Fibroblast of peridontal ligament (primary cell): ENCODE data around the gene CD34.
A peak's percentile ranks its signal among the peaks of the same experiment; 100 is the strongest.

Source experiments
- DNase-seq: peaks from one replicate; pipeline ENCODE4 v3.0.0-alpha.2; 2010; ENCODE audit errors: extremely low read depth

CD34 gene

DNA sequence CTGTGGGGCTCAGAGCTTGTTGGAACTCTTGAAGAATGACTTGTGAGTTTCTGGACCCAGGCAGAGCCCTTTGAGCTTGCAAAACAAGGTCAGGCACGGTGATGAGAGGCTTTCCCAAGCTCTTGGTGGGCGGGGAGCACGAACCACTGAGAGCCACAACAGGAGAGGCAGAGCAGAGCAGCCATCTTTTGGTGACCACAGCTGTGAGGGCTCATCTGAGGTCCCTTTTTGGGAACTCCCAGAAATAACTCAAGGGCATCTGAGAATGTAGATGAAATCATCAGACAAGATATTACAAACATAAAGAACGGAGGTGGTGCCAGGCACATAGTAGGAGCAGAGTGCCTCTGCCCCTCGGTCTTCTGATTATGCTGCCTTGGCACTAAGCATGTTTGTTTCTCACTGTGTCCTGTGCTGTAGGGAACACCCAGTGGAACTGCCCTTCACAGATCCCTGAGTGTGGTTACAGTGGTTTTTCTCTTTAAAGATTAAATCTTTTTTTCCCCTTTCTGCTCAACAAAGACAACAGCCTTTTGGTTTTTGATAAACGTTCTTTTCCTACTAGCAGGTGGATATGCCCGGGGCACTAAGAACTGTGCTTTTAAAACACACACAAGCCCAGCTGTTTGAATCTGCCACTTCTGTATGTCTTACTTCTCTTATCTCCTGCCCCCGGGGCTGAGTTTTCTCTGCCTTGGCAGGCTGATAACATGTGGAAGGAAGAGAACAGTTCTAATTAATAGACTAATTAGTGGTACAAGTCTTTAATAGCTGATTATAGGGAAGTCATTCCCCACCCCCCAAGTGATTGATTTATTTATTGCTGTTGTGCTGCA lies 37.7 kb downstream of the CD34 start:
- DNase-seq: no peak

DNA sequence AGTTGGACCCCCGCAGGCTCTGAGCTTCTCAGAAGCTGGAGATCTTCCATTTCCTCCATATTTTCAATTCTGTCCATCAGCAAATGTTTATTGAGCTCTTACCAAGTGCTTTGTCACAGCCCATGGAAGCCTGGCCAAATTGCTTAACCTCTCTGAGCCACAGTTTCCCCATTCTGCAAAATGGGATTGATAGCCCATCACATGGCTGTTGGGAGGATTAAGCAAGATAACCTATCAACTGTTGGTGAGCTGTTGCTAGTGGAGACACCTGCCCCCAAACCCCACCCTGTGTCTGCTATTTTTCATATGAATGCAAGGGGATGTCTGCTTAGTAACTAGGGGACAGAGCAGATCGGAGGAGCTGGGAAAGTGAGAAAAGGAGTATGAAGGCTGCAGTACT lies 38.3 kb downstream of the CD34 start:
- DNase-seq: no peak

DNA sequence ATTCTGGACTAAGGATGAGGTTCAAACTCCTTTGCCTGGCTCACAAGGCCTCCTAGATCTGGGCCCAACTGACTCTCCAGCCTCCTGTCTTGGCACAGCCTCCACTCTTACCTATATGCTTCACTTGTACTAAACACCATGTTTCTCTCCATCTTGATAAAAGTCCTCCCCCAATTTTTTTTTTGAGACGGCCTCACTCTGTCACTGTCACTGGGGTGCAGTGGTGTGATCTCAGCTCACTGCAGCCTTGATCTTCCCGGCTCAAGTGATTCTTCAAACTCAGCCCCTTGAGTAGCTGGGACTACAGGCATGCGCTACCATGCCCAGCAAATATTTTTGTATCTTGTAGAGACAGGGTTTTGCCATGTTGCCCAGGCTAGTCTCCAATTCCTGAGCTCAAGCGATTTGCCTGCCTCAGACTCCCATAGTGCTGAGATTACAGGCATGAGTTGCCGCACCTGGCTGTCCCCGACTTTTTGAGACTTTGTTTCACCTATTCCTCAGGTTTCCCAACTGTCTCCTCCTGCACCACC lies 39.7 kb downstream of the CD34 start:
- no peak for DNase-seq

DNA sequence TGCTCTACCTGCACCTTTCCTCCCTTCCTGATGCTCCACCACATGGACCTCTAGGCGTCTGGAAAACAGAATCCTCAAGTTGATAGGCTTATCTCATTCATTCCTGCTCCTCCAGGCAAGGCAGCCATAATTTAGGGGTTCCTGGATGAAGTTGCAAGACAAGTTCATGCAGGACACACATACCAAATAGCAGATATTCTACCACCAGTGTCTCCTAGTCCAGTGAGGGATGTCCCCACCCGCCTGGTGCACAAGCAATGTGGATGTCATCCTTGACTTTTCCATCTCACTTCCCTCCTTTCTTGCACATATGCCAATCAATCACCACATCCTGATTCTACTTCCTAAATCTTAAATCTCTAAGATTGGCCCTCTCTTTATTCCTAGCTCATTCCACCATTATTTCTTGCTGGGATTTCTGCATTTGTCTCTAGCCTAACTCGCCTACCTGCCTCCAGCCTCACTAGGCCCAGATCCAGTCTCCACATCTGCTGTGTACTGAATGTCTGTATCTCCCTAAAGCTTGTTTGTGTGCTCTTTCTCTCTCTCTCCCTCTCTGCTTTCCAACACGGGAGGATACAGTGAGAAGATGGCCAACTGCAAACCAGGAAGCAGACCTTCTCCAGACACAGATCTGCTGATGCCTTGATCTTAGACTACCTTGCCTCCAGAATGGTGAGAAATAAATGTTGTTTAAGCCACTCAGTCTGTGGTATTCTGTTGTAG lies 40.5 kb downstream of the CD34 start:
- DNase-seq: no peak

DNA sequence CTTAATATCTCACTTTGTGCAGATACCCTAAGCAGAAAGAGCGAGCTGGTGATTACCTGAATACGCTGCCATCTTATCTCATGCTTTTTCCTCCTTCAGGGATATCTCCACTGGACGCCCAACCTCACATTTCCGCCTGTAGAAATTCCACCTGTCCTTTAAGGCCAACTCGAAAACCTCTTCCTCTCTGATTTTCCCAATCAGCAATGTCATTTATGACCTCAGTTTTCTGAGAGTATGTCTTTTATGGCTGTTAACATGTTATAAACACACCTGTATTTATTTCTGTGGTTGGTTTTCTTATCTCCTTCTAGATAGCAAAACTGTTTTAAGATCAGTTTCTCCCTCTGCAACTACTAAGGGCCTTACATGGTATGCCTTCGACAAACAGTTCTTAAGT lies 41.1 kb downstream of the CD34 start:
- no peak for DNase-seq

DNA sequence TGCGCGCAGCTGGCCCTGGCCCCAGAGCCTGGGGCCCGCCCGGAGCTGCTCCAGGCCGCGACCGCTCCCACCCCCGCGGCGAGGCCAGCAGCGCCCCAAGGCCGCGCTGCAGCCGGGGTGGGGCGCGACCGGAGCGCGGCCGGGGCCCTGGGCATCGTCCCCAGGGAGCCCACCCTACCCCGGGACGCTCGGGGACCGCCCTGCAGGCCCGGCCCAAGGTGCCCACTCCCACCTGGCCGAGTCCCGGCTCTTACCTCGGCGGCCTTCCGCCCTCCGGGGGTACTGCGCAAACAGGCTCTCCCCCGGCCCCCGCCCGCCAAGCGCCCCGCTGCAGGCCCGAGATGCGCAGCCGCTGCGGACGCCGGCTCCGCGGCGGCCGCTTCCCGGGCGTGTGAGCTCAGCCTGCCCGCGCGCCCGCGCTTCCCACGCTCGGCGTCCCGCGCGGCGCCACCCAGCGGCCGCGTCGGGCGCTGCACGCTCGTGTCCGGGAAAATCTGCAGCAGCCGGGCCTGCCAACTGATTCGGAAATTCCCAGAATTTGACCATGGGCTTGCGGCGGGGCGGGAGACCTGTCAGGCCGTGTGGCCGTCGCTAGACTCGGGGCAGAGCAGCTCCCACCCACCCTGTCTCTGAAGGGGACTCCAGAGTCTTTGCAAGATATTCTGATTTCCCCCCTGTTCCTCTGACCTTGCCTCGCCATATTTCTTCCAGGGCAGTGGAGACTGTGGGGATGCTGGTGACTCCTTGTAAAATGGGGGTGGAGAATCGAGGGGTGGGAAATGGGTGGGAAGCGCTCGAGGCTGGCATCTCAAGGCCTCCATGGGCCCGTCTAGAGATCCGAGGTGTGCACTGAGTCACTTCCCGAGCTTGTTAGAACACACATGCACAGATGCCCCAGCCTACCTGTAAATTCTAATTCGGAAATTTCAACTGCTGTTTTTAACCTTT lies 41.9 kb downstream of the CD34 start:
- DNase-seq: peak; percentile 67

DNA sequence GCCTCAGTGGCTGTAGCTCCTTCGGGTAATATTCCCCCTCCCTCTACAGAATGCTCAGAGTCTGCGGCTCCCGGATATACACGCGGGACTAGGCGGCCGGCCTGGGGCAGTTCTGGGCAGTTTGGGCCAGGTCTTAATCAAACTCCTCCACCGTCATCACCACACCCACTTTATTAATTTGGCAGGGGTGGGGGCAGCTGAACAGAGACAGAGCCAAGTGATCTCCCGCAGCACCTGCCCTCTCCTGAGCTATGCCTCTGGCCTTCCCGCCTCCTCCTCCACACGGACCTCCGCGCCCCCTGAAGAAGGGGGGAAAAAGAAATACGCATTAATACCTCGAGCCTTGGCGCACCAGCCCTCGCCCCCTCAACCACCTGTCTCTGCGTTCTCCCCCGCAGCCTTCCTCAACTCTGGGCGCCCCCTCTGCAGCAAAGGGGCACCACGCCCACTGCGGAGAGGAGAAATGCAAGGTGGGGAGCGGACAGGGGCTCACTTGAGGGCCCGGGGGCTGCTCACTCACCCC lies 42.6 kb downstream of the CD34 start:
- peak; percentile 27 for DNase-seq

DNA sequence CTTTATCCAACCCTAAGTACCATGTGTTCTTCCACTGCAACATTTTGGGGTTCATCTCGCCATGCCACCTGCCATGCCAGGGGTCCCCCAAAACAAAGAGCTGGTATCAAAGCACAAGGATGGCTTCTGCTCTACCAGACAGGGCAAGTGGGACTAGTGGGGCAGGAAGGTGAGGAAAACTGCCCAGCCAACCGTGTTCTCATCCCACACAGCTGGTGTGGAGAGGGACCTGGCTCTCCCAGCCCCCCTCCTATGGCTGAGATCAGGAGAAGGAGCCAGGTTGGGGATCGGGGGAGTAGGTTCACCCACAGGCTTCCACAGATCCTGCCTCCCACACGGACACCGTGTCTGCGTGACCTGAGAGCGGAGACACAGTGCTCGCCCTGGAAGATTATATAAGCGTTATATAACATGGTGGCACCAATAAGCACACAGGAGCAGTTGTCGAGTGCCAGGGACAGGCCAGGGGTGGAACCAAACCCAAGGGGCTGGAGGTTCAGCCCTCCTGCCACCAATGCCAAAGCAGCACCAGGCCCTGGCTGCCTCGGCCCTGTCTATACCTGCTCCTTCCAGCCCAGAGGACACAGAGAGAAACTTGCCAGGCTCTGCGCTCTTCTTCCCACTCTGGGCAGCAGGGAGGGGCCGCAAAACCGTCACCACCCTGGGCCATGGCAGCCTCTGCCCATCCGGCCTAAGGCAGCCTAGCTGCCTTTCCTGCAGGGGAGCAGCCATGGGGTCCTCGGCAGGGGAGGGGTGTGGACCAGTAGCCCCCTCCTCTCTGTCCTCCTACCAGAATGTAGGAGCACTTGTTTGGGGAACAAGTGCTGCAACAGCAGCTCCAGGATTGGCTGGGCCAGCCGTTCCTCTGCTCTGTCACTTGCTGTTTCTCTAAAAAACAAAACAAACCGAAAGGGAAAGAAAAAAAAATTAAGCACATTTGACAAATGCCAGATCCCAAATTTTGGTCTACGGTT lies 43.5 kb downstream of the CD34 start:
- DNase-seq: peak; percentile 23

DNA sequence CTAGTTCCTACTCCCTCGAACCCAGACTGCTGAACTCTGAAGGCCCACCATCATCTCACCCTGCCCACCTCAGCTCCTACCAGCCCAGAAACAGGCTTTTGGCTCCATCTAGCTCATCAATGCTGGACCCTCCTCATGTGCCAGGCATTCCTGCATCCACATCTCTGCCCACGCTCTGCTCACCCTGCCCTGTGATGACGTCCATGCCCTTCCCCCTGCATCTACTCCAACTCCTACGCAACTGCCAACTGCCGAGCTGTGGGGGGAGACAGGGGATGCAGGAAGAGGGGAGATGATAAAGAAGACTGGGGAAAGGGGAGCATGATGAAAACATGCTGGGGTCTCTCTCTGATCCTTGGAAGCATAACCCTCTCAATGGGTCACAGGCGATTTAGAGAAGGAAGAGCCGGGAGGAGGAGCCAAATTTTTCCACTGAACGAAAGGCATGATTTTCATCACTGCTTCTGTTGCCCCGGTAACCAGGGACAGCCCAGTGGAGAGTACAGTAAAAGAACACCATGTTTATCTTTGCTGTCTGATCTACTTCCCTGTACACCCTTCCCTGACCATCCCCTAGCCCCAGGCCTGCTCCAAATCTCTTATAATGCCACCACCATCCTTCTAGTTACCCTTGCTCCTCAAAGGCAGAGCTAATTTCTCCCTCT lies 44.3 kb downstream of the CD34 start:
- DNase-seq: peak; percentile 51

DNA sequence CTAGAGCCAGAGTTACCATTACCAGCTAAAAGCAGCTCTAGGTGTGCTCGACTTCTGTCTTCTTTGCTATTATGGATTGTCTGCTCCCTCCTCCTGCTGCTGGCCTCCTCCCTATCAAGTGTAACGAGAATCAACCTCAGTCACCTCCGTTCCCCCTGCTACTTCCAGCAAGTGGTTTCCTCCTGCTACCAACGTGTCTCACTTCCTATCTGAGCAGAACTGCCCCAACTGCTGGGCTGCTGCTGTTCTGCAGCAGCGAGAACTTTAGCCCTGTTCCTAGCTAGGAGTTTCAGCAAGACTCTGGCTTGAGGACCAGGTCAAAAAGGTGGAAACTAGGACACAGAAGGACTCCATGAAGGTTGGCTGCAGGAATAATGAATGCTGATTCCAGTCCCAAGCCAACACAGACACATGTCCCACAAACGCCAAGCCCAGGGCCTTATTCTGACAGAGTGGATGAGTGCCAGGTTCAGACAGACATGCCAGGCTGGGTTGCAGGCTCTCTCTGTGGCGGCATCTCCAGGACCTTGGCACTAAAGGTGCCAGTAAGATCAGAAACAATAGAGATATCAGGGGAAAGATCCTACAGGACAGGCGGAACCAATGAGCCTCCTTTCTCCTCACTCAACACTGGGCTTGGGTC lies 46.9 kb downstream of the CD34 start:
- DNase-seq: no peak

DNA sequence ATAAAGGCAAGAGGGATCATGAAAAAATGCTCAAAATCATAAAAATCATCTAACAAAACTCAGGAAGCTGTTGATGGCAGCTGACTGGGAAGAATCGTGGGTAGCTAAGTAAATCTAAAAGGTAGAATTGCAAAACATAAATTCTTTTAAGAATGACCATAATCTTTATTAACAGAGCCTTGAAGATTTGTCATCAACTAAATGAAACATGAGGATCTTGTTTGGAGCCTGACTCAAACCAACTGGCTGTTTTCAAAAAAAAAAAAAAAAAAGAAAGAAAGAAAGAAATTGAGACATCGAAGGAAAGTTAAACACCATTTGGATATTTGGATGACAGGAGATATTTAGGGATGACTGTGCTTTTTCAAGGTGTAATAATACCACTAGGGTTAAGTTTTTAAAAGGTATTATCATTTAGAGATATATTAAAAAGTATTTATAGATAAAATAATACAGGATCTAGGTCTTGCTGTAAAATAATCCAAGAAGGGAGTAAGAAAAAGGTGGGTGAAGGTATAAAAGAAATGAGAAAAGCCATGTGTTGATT lies 48.6 kb downstream of the CD34 start:
- DNase-seq: peak; percentile 67

DNA sequence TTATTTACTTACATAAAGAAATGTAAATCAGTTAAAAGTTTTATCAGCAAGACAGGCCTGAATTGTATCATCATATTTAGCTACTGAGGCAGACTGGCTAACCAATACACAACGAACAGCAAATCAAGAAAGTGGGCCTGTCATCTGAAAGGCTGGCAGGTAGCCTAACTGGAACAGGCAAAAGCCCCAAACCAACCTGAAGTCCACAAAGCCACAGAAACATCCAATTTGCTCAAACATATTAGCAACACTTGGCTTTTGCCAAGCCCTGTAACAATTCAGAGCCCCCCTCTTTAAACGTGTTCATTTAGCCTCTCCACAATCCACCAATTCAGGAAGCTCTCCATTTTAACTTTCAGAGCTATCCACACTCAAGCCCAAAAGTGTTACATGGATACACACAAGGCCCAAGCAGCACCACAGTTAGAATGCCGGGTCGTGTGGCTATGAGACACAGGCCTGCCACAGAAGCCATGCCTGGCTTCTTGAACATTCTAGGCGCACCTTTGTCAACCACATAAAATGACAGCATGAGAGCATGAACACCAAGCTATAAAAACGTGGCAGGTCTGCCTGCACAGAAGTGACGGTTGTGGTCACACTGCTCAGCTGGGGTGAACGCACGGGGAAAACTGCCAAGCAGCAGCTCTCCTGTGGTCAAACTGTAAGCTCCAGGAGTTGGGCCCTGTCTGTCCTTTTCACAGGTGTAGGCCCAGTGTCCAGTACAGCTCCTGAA lies 49.3 kb downstream of the CD34 start:
- no peak for DNase-seq

DNA sequence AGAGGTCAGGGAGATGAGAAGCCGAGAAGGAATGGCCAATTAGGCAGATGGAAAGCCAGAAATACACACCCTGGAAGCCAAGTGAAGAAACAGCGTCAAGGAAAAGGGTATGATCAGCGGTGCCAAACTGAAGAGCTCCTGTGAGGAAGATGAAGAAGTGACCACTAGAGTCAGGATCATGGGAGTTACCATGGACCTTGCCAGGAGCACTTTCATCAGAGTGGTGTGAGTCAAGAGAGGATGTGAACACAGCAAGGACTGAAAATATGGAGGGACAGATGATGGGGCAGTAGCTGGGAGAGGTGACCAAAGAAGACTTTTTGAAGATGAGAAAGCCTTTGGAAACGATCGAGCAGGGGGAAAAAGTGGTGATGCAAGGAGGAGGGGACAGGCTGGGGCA lies 50.4 kb downstream of the CD34 start:
- no peak for DNase-seq

DNA sequence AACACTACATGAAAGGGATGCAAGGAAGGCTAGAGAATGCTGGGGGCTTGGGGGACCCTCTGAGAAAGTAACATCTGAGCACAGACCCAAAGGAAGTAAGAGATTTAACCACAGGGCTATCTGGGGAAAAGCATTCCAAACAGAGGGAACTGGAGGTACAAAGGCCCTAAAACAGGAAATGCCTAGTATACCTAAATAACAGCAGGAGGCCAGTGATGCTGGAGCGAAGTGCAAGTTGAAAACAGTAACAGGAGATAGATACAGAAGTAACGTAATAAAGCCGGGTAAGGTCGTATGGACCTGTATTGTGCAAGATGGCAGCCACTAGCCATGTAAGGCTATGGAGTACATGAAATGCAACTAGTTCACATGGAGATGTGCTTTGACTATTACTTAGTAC lies 52.1 kb downstream of the CD34 start:
- no peak for DNase-seq

DNA sequence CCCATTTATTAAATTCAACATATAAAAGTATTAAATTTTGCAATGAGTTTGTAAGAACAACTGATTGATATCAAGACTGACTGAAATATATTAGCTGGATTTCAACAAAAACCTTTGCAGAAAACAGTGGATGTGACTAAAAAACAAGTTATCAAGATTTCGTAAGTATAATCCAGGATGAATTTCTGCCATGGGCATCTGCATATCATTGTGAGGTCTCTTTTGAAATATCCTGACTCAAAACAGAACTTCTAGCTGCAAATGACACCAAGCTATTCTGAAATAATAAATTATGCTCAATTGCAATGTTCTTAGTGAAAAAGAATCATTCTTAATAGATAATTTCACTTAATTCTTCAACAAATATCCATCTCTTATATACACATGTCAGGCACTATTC lies 52.6 kb downstream of the CD34 start:
- DNase-seq: peak; percentile 45

DNA sequence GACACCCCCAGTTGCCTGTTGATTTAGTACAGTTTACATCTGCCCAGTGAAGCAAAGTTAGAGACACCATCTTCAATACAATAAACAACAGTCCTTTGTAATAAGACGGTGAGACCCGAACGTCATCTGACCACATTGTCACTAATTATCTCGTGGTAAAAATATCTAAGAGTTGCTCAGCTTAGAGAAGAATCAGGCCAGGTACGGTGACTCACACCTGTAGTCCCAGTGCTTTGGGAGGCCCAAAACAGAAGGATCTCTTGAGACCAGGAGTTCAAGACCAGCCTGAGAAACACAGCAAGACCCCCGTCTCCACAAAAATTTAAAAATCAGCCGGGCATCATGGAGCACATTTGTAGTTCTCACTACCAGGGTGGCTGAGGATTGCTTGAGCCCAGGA lies 53.5 kb downstream of the CD34 start:
- DNase-seq: no peak

DNA sequence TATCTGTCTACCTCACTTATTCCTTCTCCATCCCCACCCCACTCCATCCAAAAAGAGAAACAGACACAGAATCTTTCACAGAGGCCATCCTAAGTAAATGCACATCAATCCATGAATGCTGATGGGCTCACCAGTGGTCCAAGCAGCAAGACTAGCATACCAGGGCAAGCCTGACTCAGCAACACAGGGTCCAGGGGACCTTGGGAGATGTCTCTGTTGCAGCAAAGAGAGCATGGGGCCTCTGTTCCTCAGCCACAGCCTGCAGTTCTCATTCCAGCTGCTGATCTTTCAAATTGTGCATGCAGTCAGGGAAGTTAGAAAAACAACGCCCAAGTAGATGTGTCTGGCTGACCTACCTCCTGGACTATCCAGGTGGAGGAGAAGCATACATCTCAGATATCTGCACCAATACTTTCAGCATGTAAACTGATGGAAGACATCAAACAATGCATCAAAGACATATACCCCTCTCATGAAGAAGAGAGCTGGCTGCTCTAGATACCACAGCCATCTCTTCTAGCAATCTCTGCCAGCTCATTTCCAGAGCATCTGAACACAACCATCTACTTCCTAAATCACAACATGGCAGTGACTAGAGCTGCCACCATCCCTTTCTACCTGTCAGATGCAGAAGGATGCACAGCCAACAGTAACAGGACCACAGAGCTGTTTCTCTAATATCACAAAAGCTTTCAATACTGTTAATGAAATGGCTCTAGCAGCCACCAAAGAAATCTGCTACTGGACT lies 54.5 kb downstream of the CD34 start:
- no peak for DNase-seq

DNA sequence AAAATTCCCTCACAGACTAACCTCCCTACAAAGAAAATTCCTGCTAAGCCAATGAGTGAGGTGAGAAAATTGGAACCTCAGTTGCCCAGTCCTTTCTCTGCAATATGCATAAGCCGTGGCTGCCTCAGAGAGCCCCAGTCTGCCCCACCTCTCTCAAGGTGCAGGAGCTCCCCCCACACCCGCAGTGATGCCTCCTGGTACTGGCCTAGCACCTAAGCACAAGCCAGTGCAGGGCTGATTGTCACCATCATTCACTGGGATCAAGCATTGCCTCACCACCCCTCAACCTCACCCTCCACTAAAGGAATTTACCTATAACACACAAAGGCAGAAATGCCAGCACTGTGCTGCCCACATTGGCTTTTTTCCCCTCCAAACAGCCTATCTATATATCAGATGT lies 56.9 kb downstream of the CD34 start:
- no peak for DNase-seq
